ENCODE results near the gene PRKACA.
"Not testable (repeated sequence)": the region's sequence is repeated elsewhere in the genome, so short reads cannot be mapped to it uniquely, and the experiment has no call there.

The PRKACA gene

DNA sequence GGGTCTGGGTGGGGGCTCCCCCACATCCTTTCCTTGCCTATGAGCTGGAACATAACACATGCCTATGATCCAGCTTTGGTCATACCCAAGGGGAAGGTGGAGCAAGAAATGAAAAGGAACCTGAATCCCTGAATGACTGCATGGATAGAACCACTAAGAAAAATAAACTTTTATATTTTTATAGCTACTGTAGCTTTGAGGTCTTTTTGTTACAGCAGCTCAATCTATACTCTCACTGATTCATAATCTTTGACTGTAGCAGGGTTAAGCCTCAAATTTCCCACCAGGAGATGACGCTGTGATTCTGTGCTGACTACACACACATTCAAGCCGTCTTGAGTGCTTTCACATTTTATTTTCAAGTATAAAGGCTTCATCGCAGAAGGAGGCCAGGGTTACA lies 64.5 kb downstream of the PRKACA start:
- Histone ChIP-seq H3K27ac (replicated peaks) (no peak overlapping the region), H3K4me3 (replicated peaks; ENCODE audit: insufficient read depth, low read length) (no peak overlapping the region), H3K27me3 (ENCODE audit: insufficient read depth, poor library complexity, severe bottlenecking) (peaks cover 12% of the 10 kb centered on the region)
- no peak for TF ChIP-seq GABPA (IDR thresholded peaks at IDR 0.05; ENCODE audit: low read depth)
- TF ChIP-seq, protein P1, sequence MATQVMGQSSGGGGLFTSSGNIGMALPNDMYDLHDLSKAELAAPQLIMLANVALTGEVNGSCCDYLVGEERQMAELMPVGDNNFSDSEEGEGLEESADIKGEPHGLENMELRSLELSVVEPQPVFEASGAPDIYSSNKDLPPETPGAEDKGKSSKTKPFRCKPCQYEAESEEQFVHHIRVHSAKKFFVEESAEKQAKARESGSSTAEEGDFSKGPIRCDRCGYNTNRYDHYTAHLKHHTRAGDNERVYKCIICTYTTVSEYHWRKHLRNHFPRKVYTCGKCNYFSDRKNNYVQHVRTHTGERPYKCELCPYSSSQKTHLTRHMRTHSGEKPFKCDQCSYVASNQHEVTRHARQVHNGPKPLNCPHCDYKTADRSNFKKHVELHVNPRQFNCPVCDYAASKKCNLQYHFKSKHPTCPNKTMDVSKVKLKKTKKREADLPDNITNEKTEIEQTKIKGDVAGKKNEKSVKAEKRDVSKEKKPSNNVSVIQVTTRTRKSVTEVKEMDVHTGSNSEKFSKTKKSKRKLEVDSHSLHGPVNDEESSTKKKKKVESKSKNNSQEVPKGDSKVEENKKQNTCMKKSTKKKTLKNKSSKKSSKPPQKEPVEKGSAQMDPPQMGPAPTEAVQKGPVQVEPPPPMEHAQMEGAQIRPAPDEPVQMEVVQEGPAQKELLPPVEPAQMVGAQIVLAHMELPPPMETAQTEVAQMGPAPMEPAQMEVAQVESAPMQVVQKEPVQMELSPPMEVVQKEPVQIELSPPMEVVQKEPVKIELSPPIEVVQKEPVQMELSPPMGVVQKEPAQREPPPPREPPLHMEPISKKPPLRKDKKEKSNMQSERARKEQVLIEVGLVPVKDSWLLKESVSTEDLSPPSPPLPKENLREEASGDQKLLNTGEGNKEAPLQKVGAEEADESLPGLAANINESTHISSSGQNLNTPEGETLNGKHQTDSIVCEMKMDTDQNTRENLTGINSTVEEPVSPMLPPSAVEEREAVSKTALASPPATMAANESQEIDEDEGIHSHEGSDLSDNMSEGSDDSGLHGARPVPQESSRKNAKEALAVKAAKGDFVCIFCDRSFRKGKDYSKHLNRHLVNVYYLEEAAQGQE (IDR thresholded peaks at IDR 0.05; ENCODE audit: insufficient replicate concordance, low read depth), result no peak
- no peak for TF ChIP-seq SPI1 (IDR thresholded peaks at IDR 0.05; ENCODE audit: borderline replicate concordance, low read depth)
- TF ChIP-seq POLR2AphosphoS5 (IDR thresholded peaks at IDR 0.05; ENCODE audit: low read depth), result no peak
- TF ChIP-seq, protein P2, sequence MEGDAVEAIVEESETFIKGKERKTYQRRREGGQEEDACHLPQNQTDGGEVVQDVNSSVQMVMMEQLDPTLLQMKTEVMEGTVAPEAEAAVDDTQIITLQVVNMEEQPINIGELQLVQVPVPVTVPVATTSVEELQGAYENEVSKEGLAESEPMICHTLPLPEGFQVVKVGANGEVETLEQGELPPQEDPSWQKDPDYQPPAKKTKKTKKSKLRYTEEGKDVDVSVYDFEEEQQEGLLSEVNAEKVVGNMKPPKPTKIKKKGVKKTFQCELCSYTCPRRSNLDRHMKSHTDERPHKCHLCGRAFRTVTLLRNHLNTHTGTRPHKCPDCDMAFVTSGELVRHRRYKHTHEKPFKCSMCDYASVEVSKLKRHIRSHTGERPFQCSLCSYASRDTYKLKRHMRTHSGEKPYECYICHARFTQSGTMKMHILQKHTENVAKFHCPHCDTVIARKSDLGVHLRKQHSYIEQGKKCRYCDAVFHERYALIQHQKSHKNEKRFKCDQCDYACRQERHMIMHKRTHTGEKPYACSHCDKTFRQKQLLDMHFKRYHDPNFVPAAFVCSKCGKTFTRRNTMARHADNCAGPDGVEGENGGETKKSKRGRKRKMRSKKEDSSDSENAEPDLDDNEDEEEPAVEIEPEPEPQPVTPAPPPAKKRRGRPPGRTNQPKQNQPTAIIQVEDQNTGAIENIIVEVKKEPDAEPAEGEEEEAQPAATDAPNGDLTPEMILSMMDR (IDR thresholded peaks at IDR 0.05; ENCODE audit: insufficient read depth, low read length), result no peak
- no peak for DNase-seq (ENCODE audit: low read depth in 1 of 2, low spot score in 1 of 2)

DNA sequence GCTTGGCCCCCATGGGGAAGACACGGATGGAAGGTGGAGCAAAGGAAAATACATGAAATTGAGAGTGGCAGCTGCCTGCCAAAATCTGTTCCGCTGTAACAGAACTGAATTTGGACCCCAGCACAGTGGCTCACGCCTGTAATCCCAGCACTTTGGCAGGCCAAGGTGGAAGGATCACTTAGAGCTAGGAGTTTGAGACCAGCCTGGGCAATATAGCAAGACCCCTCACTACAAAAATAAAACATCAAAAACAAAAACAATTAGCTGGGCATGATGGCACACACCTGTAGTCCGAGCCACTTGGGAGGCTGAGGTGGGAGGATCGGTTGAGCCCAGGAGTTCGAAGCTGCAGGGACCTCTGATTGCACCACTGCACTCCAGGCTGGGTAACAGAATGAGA lies 65.1 kb downstream of the PRKACA start:
- no peak for DNase-seq (ENCODE audit: low read depth in 1 of 2, low spot score in 1 of 2)
- Histone ChIP-seq H3K4me3 (replicated peaks; ENCODE audit: insufficient read depth, low read length) (no peak overlapping the region), H3K27ac (replicated peaks) (no peak overlapping the region), H3K27me3 (ENCODE audit: insufficient read depth, poor library complexity, severe bottlenecking) (peaks cover 8% of the 10 kb centered on the region)
- TF ChIP-seq, protein P1 (IDR thresholded peaks at IDR 0.05; ENCODE audit: insufficient replicate concordance, low read depth), result no peak
- TF ChIP-seq SPI1 (IDR thresholded peaks at IDR 0.05; ENCODE audit: borderline replicate concordance, low read depth) (no peak), GABPA (IDR thresholded peaks at IDR 0.05; ENCODE audit: low read depth) (no peak), POLR2AphosphoS5 (IDR thresholded peaks at IDR 0.05; ENCODE audit: low read depth) (no peak)
- TF ChIP-seq, protein P2 (IDR thresholded peaks at IDR 0.05; ENCODE audit: insufficient read depth, low read length), result no peak

DNA sequence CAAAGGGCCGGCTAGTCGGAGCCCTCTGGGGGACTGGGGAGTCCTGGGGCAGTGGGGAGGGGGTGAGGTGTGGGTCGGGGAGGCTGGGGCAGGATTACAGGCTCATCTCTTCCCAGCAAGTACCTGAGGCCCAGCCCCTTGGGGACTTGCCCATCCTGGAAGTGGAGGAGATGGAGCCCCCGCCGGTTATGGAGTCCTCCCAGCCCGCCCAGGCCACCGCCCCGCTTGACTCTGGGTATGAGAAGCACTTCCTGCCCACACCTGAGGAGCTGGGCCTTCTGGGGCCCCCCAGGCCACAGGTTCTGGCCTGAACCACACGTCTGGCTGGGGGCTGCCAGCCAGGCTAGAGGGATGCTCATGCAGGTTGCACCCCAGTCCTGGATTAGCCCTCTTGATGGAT lies 65.6 kb downstream of the PRKACA start:
- Histone ChIP-seq H3K27ac (replicated peaks) (no peak overlapping the region), H3K4me3 (replicated peaks; ENCODE audit: insufficient read depth, low read length) (no peak overlapping the region), H3K27me3 (ENCODE audit: insufficient read depth, poor library complexity, severe bottlenecking) (peaks cover 7% of the 10 kb centered on the region)
- DNase-seq (ENCODE audit: low read depth in 1 of 2, low spot score in 1 of 2), result no peak
- TF ChIP-seq, protein P2 (IDR thresholded peaks at IDR 0.05; ENCODE audit: insufficient read depth, low read length), result no peak
- TF ChIP-seq GABPA (IDR thresholded peaks at IDR 0.05; ENCODE audit: low read depth), result no peak
- no peak for TF ChIP-seq POLR2AphosphoS5 (IDR thresholded peaks at IDR 0.05; ENCODE audit: low read depth)
- TF ChIP-seq SPI1 (IDR thresholded peaks at IDR 0.05; ENCODE audit: borderline replicate concordance, low read depth), result no peak
- TF ChIP-seq, protein P1 (IDR thresholded peaks at IDR 0.05; ENCODE audit: insufficient replicate concordance, low read depth), result no peak

DNA sequence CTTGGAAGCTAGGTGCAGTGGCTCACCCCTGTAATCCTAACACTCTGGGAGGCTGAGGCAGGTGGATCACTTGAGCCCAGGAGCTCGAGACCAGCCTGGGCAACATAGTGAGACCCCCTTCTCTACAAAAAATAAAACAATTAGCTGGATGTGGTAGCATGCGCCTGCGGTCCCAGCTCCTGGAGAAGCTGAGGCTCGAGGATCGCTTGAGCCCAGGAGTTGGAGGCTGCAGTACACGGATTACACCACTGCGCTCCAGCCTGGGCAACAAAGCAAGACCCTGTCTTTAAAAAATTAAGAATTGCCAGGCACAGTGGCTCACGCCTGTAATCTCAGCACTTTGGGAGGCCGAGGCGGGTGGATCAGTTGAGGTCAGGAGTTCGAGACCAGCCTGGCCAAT lies 66.6 kb downstream of the PRKACA start:
- H3K4me3 ChIP-seq (replicated peaks; ENCODE audit: insufficient read depth, low read length); H3K27me3 ChIP-seq (ENCODE audit: insufficient read depth, poor library complexity, severe bottlenecking); H3K27ac ChIP-seq (replicated peaks); DNase-seq (ENCODE audit: low read depth in 1 of 2, low spot score in 1 of 2): not testable (repeated sequence)

Measured in HL-60 (cell line).